Hippocampal formation (tissue), 2 donors: ENCODE data around the gene IFI35.
A peak's percentile ranks its signal among the peaks of the same experiment; 100 is the strongest.
"Not testable (repeated sequence)": the region's sequence is repeated elsewhere in the genome, so short reads cannot be mapped to it uniquely, and the experiment has no call there.

Source experiments
- DNase-seq, 2 donors: peaks; one replicate each; lab custom pipeline; 2025; lab: John Stamatoyannopoulos, UW

Gene IFI35

GRCh38 chr17:42997984-42998938 is 8.3 kb upstream of the IFI35 start, which contains the start of gene RPL27:
TSS of gene RPL27 (plus strand) at chr17:42998419. CDS start at chr17:42998751, 332 bp downstream.
- DNase-seq: peak; percentile 98 to 100

GRCh38 chr17:42999003-42999525 is 7.5 kb upstream of the IFI35 start:
- no peak for DNase-seq

GRCh38 chr17:43000894-43001293 is 5.7 kb upstream of the IFI35 start:
- not testable (repeated sequence) for DNase-seq

GRCh38 chr17:43003542-43004172 is 2.9 kb upstream of the IFI35 start:
- no peak for DNase-seq

- no peak for DNase-seq
Observed at GRCh38 chr17:43010667-43011308, 4.2 kb downstream of the IFI35 start.

- DNase-seq: no peak
Observed at GRCh38 chr17:43011728-43012472, 5.3 kb downstream of the IFI35 start.

- no peak for DNase-seq
Observed at GRCh38 chr17:43013296-43013695, 6.7 kb downstream of the IFI35 start.

- DNase-seq: no peak
Observed at GRCh38 chr17:43014020-43014648, 7.5 kb downstream of the IFI35 start.

- DNase-seq: no peak
Observed at GRCh38 chr17:43014649-43015542, 8.3 kb downstream of the IFI35 start.

GRCh38 chr17:43015579-43015978 is 9.0 kb downstream of the IFI35 start:
- DNase-seq: no peak

- DNase-seq: no peak
Observed at GRCh38 chr17:43016216-43016615, 9.6 kb downstream of the IFI35 start.

GRCh38 chr17:43018008-43018853 is 11.6 kb downstream of the IFI35 start:
- DNase-seq: no peak

GRCh38 chr17:43018932-43019331 is 12.3 kb downstream of the IFI35 start:
- no peak for DNase-seq

- no peak for DNase-seq
Observed at GRCh38 chr17:43019418-43019817, 12.8 kb downstream of the IFI35 start.

GRCh38 chr17:43020030-43020621 is 13.5 kb downstream of the IFI35 start:
- DNase-seq: no peak

- DNase-seq: peak in 1 of 2 donors; percentile 27
Observed at GRCh38 chr17:43020789-43021740, 14.5 kb downstream of the IFI35 start.

GRCh38 chr17:43021741-43022512 is 15.3 kb downstream of the IFI35 start, which contains the start of gene VAT1:
TSS of gene VAT1 (minus strand) at chr17:43022385. CDS start at chr17:43022322, 63 bp downstream.
- DNase-seq: peak; percentile 68 to 79
